GM12878 (cell line): ENCODE data around the gene CEBPG. TPM values are rescaled to one million over a fixed set of nuclear protein-coding genes. Genes with fewer than 3 reads are reported as not detected.

ENCODE experiments used
- ATAC-seq: fragments of 200-7000 bp; cut with Tn5 transposase; 3 replicates; pipeline ENCODE4 v1.9.1; 2020; ENCODE audit warnings: mild to moderate bottlenecking, moderate library complexity
- BruUV-seq: library from RNA; stranded (reverse); fragments of 400-500 nt; replicated peaks from 2 replicates; lab custom pipeline; 2021; lab: Mats Ljungman, UMichigan
- CTCF ChIA-PET: fragments of 300-600 bp; sonication (Branson Sonifier 250); formaldehyde crosslinking; extraction: SDS; loops from one replicate; lab custom pipeline; 2021; ENCODE audit warnings: inconsistent platforms; lab: Yijun Ruan, JAX
- POLR2A ChIA-PET: fragments of 350-600 bp; formaldehyde crosslinking; extraction: SDS; loops from one replicate; lab custom pipeline; 2021; ENCODE audit warnings: inconsistent platforms; lab: Charles Lee
- RAD21 ChIA-PET: fragments of 300-600 bp; sonication (Branson Sonifier 250); formaldehyde crosslinking; loops from one replicate; lab custom pipeline; 2023; ENCODE audit warnings: antibody characterized with exemption; ENCODE audit not compliant: unreplicated experiment; lab: Charles Lee
- SMC1A ChIA-PET: fragments of 300-600 bp; sonication (Branson Sonifier 250); formaldehyde crosslinking; loops from one replicate; lab custom pipeline; 2023; ENCODE audit not compliant: unreplicated experiment, uncharacterized antibody; lab: Charles Lee
- DNase-seq: peaks from one replicate; pipeline ENCODE4 v3.0.0-alpha.2; 2011; ENCODE audit warnings: low read depth, low spot score
- FAIRE-seq: peaks from 3 replicates; lab custom pipeline; 2011; peaks lifted over from hg19 to GRCh38; lab: Jason Lieb, UNC
- H2AFZ ChIP-seq: 2 replicates; pipeline ENCODE4 v1.6.0; 2011; ENCODE audit warnings: low read depth, low read length, control low read depth; ENCODE audit not compliant: control insufficient read depth
- H3K27ac ChIP-seq: 2 replicates; pipeline ENCODE4 v1.5.1; 2011; ENCODE audit warnings: control low read depth; ENCODE audit not compliant: control insufficient read depth, insufficient read depth
- H3K27me3 ChIP-seq, 2 experiments: replicated peaks in 1 of 2; 2 replicates each; pipeline versions ENCODE4 v1.6.0 to v1.6.1; 2011; ENCODE audit warnings: low read length in 1 of 2; ENCODE audit not compliant: control insufficient read depth in 2 of 2, insufficient read depth in 2 of 2
- H3K36me3 ChIP-seq, 2 experiments: 2 replicates each; pipeline ENCODE4 v1.5.1; 2011; ENCODE audit warnings: low read length in 1 of 2; ENCODE audit not compliant: control insufficient read depth in 2 of 2, insufficient read depth in 2 of 2
- H3K4me1 ChIP-seq: 2 replicates; pipeline ENCODE4 v1.6.1; 2011; ENCODE audit warnings: mild to moderate bottlenecking, low read length, moderate library complexity, mixed read lengths; ENCODE audit not compliant: control insufficient read depth, insufficient read depth
- H3K4me2 ChIP-seq: 2 replicates; pipeline ENCODE4 v1.6.0; 2011; ENCODE audit warnings: control low read depth; ENCODE audit not compliant: control insufficient read depth, insufficient read depth
- H3K4me3 ChIP-seq: fragments of 200-600 bp; sonication (generic); 2 replicates; pipeline ENCODE4 v1.5.1; 2016
- H3K79me2 ChIP-seq: 2 replicates; pipeline ENCODE4 v1.6.0; 2011; ENCODE audit warnings: low read length; ENCODE audit not compliant: control insufficient read depth, insufficient read depth
- H3K9ac ChIP-seq: 2 replicates; pipeline ENCODE4 v1.8.0; 2011; ENCODE audit warnings: low read length, control low read depth, mixed read lengths; ENCODE audit not compliant: control insufficient read depth, insufficient read depth
- H3K9me3 ChIP-seq: replicated peaks from 3 replicates; pipeline ENCODE4 v1.5.1; 2011; ENCODE audit warnings: mild to moderate bottlenecking, low read length; ENCODE audit not compliant: control insufficient read depth, insufficient read depth
- H4K20me1 ChIP-seq: 2 replicates; pipeline ENCODE4 v1.6.0; 2011; ENCODE audit not compliant: control insufficient read depth, insufficient read depth
- CHD2 ChIP-seq: IDR thresholded peaks from 2 replicates; pipeline ENCODE4 v1.6.1; 2011; ENCODE audit warnings: low read depth, low read length, improper control_type of control experiment, borderline replicate concordance
- EED ChIP-seq: sonication (generic); IDR thresholded peaks from 2 replicates; pipeline ENCODE4 v1.6.1; 2016; ENCODE audit warnings: antibody characterized with exemption, low read depth
- RAD51 ChIP-seq: fragments of 450-650 bp; IDR thresholded peaks from 2 replicates; pipeline ENCODE4 v1.6.1; 2016; ENCODE audit warnings: moderate library complexity, mild to moderate bottlenecking, inconsistent platforms
- SMAD1 ChIP-seq: fragments of 450-650 bp; IDR thresholded peaks from 2 replicates; pipeline ENCODE4 v1.6.1; 2018; ENCODE audit warnings: mild to moderate bottlenecking, low read depth; ENCODE audit not compliant: partially characterized antibody
- WGBS: methylation state at CpG from one replicate; pipeline ENCODE4 v1.1.6; 2016; ENCODE audit warnings: low lambda C conversion rate; ENCODE audit not compliant: insufficient replicate concordance, insufficient coverage; ENCODE audit errors: missing lambda C conversion rate; 5-methylcytosine and 5-hydroxymethylcytosine counted together
- in situ Hi-C: fragments of 300-500 bp; cut with MboI; formaldehyde crosslinking; loops from 9 replicates; pipeline ENCODE4 v1.14.3; 2018; ENCODE audit warnings: mixed read lengths
- intact Hi-C: fragments of 100-400 bp; cut with micrococcal nuclease; formaldehyde crosslinking; loops from one replicate; pipeline ENCODE4 v1.14.2; 2022; ENCODE audit not compliant: unreplicated experiment
- polyA plus RNA-seq, 11 experiments: library from polyadenylated mRNA; depleted of rRNA in 4 of 11; unstranded in 6 of 11; stranded (reverse) in 5 of 11; fragments of >200 nt; fragmentation: Nextera tagmentation in 4 of 11; fragmentation: Illumina TruSeq in 1 of 11; extraction: Ambion mirVana in 4 of 11; extraction: Trizol in 1 of 11; gene quantifications; 1 replicate in 1 of 11; 2 replicates in 10 of 11; pipeline versions ENCODE4 v1.2.1 to v1.2.3, GENCODE V29; 2011 to 2016; ENCODE audit warnings: inconsistent platforms in 2 of 11, missing spikeins in 2 of 11, low read depth in 1 of 11
- total RNA-seq, 4 experiments: library from RNA; depleted of rRNA in 3 of 4; stranded (reverse); fragments of >200 nt in 3 of 4; fragmentation: Illumina TruSeq in 1 of 4; extraction: Trizol in 1 of 4; gene quantifications; 2 replicates each; pipeline versions ENCODE4 v1.2.1 to v1.2.3, GENCODE V29; 2013 to 2021
- TF ChIP-seq, protein P1 (sequence below): IDR thresholded peaks from 2 replicates; pipeline ENCODE4 v1.6.1; 2011; ENCODE audit warnings: low read depth, low read length, improper control_type of control experiment, borderline replicate concordance
- TF ChIP-seq, protein P2 (sequence below), 3 experiments: IDR thresholded peaks in 2 of 3; conservative IDR thresholded peaks in 1 of 3; 2 replicates each; pipeline ENCODE4 v1.5.1; 2011; ENCODE audit warnings: low read depth in 3 of 3, low read length in 3 of 3, mild to moderate bottlenecking in 3 of 3, control low read depth in 2 of 3, moderate library complexity in 2 of 3, inconsistent platforms in 1 of 3, mixed read lengths in 1 of 3; ENCODE audit not compliant: control insufficient read depth in 2 of 3, insufficient read depth in 1 of 3; ENCODE audit errors: extremely low read depth in 1 of 3

CEBPG gene
- total and polyA plus RNA-seq, 10 of the 15 experiments (the other 5 are each of a cell fraction or from before 2014, with no cell fraction given), result 5.2 to 22.4 (median 20.0) TPM

DNA sequence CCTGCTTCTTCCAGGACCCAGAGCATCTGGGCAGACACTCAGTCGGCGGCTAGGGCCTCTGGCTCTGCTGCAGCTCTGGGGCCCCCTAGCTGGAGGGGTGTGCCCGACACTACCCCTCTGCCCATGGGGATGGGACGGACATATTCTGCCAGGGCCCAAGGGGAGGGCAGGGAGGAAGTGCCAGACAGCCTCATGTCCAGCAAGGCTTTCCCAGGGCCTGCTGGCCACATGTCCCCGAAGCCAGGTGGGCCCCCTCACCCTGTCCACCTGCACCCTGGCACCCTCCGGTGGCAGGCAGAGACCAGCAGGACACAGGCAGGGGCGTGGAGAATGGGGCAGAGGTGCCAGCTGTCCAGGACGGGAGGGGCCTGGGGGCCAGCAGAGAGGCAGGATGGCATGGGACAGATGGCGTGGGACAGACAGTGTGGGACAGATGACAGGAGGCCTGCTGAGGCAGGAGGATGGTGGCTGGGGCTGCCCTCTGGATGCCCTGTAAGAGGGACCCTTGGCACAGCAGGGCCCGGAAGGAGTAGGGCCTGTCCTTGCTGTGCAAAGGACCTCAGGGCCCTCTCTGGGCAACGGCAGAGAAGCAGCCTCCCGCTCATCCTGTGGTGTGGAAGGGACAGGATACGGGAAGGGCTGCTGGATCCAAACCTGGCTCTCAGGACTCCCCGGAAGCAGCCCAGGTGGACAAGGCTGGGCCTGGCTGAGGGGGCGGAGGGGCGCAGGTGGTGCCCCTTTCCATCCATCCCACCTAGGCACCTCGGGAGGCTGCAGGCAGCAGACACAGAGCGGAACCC is 29.1 kb downstream of the CEBPG start:
- POLR2A ChIA-PET, result no interaction called here
- DNase-seq (no peak), FAIRE-seq (no peak), ATAC-seq (no peak)
- H3K4me2 ChIP-seq, result no peak overlapping the region
- intact Hi-C loops (no loop called here), in situ Hi-C loops (no loop called here)
- CTCF ChIA-PET, result interaction anchor here (0.5 kb wide), 1 partner anchor 27 kb away, joined by 3 read pairs; no protein-coding TSS in a partner anchor
- no peaks in the 10 kb centered on the region for H4K20me1 ChIP-seq
- WGBS, result 68% methylated on average over 17 of the region's 18 CpGs
- BruUV-seq, result no TSS peak
- no peaks in the 10 kb centered on the region for H3K36me3 ChIP-seq
- SMC1A ChIA-PET, result no interaction called here
- no peak overlapping the region for H2AFZ ChIP-seq
- TF ChIP-seq RAD51 (no peak), SMAD1 (no peak), EED (no peak), CHD2 (no peak)
- TF ChIP-seq, protein P1, sequence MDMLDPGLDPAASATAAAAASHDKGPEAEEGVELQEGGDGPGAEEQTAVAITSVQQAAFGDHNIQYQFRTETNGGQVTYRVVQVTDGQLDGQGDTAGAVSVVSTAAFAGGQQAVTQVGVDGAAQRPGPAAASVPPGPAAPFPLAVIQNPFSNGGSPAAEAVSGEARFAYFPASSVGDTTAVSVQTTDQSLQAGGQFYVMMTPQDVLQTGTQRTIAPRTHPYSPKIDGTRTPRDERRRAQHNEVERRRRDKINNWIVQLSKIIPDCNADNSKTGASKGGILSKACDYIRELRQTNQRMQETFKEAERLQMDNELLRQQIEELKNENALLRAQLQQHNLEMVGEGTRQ, result no peak
- TF ChIP-seq, protein P2, sequence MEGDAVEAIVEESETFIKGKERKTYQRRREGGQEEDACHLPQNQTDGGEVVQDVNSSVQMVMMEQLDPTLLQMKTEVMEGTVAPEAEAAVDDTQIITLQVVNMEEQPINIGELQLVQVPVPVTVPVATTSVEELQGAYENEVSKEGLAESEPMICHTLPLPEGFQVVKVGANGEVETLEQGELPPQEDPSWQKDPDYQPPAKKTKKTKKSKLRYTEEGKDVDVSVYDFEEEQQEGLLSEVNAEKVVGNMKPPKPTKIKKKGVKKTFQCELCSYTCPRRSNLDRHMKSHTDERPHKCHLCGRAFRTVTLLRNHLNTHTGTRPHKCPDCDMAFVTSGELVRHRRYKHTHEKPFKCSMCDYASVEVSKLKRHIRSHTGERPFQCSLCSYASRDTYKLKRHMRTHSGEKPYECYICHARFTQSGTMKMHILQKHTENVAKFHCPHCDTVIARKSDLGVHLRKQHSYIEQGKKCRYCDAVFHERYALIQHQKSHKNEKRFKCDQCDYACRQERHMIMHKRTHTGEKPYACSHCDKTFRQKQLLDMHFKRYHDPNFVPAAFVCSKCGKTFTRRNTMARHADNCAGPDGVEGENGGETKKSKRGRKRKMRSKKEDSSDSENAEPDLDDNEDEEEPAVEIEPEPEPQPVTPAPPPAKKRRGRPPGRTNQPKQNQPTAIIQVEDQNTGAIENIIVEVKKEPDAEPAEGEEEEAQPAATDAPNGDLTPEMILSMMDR (IDR thresholded peaks at IDR 0.05 in 2 of 3, conservative IDR thresholded peaks at IDR 0.05 in 1 of 3; ENCODE audit: control insufficient read depth in 2 of 3, extremely low read depth in 1 of 3, insufficient read depth in 1 of 3, low read depth in 3 of 3, low read length in 3 of 3), result 0 out of 6 replicates have a peak, but pooled peaks of 1 of the 3 experiments have one; percentile 4
- H3K4me3 ChIP-seq, result no peak overlapping the region
- no peak overlapping the region for H3K9ac ChIP-seq
- H3K27me3 ChIP-seq, result no peaks in the 10 kb centered on the region
- 0 out of 2 replicates have a peak, but pooled peaks cover 4% of the 10 kb centered on the region for H3K4me1 ChIP-seq
- H3K79me2 ChIP-seq, result no peaks in the 10 kb centered on the region
- no peak overlapping the region for H3K27ac ChIP-seq
- RAD21 ChIA-PET, result no interaction called here
- no peaks in the 10 kb centered on the region for H3K9me3 ChIP-seq
